Panc1 (cell line): ENCODE measurements around the gene AFG1L. TPM values are rescaled to one million over a fixed set of nuclear protein-coding genes. Genes with fewer than 3 reads are reported as not detected.

Experiments
- ATAC-seq: fragments of 200-7000 bp; cut with Tn5 transposase; 2 replicates; pipeline ENCODE4 v1.9.1; 2020; ENCODE audit warnings: mild to moderate bottlenecking, moderate library complexity
- BruUV-seq: library from RNA; stranded (reverse); fragments of 400-500 nt; replicated peaks from 2 replicates; lab custom pipeline; 2021; lab: Mats Ljungman, UMichigan
- CTCF ChIA-PET: fragments of 300-600 bp; sonication (Branson Sonifier 250); formaldehyde crosslinking; loops from one replicate; lab custom pipeline; 2022; ENCODE audit warnings: antibody characterized with exemption; lab: Charles Lee
- POLR2A ChIA-PET: fragments of 300-600 bp; sonication (Branson Sonifier 250); formaldehyde crosslinking; loops from one replicate; lab custom pipeline; 2022; ENCODE audit warnings: antibody characterized with exemption; lab: Charles Lee
- DNase-seq: peaks from one replicate; pipeline ENCODE4 v3.0.0-alpha.2; 2010; ENCODE audit warnings: low read depth, low spot score
- H3K27ac ChIP-seq: 2 replicates; pipeline ENCODE4 v1.5.1; 2011; ENCODE audit warnings: mild to moderate bottlenecking, low read length, inconsistent platforms
- H3K27me3 ChIP-seq: fragments of 200-500 bp; sonication (Bioruptor generic); 2 replicates; pipeline ENCODE4 v1.6.0; 2014; ENCODE audit warnings: low read length, inconsistent platforms; ENCODE audit not compliant: control insufficient read depth, insufficient read depth
- H3K36me3 ChIP-seq: fragments of 200-500 bp; sonication (Bioruptor generic); 2 replicates; pipeline ENCODE4 v1.5.1; 2014; ENCODE audit warnings: inconsistent platforms, mild to moderate bottlenecking, low read length, moderate library complexity; ENCODE audit not compliant: control insufficient read depth, insufficient read depth
- H3K4me1 ChIP-seq: 2 replicates; pipeline ENCODE4 v1.5.1; 2011; ENCODE audit warnings: inconsistent platforms, mild to moderate bottlenecking, low read length, moderate library complexity; ENCODE audit not compliant: control insufficient read depth, insufficient read depth
- H3K4me3 ChIP-seq, 2 experiments: 2 replicates each; pipeline ENCODE4 v1.5.1; 2011 to 2012; ENCODE audit warnings: low read depth in 2 of 2, low read length in 2 of 2, mild to moderate bottlenecking in 2 of 2, inconsistent platforms in 1 of 2, moderate library complexity in 1 of 2
- H3K9me3 ChIP-seq: fragments of 200-500 bp; sonication (Bioruptor generic); 2 replicates; pipeline ENCODE4 v1.5.1; 2014; ENCODE audit warnings: low read depth, mild to moderate bottlenecking, inconsistent platforms, low read length, moderate library complexity; ENCODE audit not compliant: control insufficient read depth, insufficient read depth
- CTCF ChIP-seq: fragments of 450-650 bp; IDR thresholded peaks from 2 replicates; pipeline ENCODE4 v1.5.1; 2017; ENCODE audit warnings: mild to moderate bottlenecking
- POLR2AphosphoS5 ChIP-seq: IDR thresholded peaks from 2 replicates; pipeline ENCODE4 v1.6.1; 2012; ENCODE audit warnings: mild to moderate bottlenecking, low read depth, low read length, moderate library complexity
- REST ChIP-seq, 2 experiments: IDR thresholded peaks; 2 replicates each; pipeline ENCODE4 v1.6.1; 2011 to 2012; ENCODE audit warnings: low read depth in 2 of 2, control low read depth in 1 of 2, low read length in 1 of 2, mild to moderate bottlenecking in 1 of 2, moderate library complexity in 1 of 2; ENCODE audit not compliant: insufficient read depth in 1 of 2
- SIN3A ChIP-seq: IDR thresholded peaks from 2 replicates; pipeline ENCODE4 v1.6.1; 2012; ENCODE audit warnings: low read depth, mild to moderate bottlenecking, low read length, moderate library complexity, borderline replicate concordance; ENCODE audit not compliant: insufficient read depth
- TCF7L2 ChIP-seq: IDR thresholded peaks from 2 replicates; pipeline ENCODE4 v1.6.1; 2011; ENCODE audit warnings: mild to moderate bottlenecking, low read depth, low read length, inconsistent platforms
- in situ Hi-C: cut with HindIII; loops from 2 replicates; pipeline ENCODE4 v1.10.0; 2016; ENCODE audit warnings: low sequenced_read_pairs, low pct_unique_long_range_greater_than_20kb
- intact Hi-C: fragments of 100-400 bp; cut with micrococcal nuclease; formaldehyde crosslinking; loops from one replicate; pipeline ENCODE4 v1.10.0; 2022; ENCODE audit not compliant: unreplicated experiment
- total RNA-seq: library from RNA; stranded (reverse); gene quantifications from one replicate; pipeline ENCODE4 v1.2.1, GENCODE V29; 2021; ENCODE audit not compliant: unreplicated experiment

AFG1L gene
- total RNA-seq, 1 experiment from 2014 or later: 12.4 TPM

- TF ChIP-seq REST (IDR thresholded peaks at IDR 0.05; ENCODE audit: insufficient read depth in 1 of 2, low read depth in 2 of 2, low read length in 1 of 2) (no peak), TCF7L2 (no peak), POLR2AphosphoS5 (no peak), SIN3A (no peak), CTCF (no peak)
- Histone ChIP-seq H3K4me1 (no peaks in the 10 kb centered on the region), H3K27ac (no peak overlapping the region), H3K27me3 (no peaks in the 10 kb centered on the region), H3K4me3 (no peak overlapping the region), H3K9me3 (no peaks in the 10 kb centered on the region), H3K36me3 (no peaks in the 10 kb centered on the region)
- DNase-seq (no peak), ATAC-seq (no peak)
- ChIA-PET CTCF (no interaction called here), POLR2A (no interaction called here)
- no TSS peak for BruUV-seq
- intact Hi-C loops (no loop called here), in situ Hi-C loops (no loop called here)
Observed at GRCh38 chr6:108423982-108424705, 129.3 kb downstream of the AFG1L start.

- no peaks in the 10 kb centered on the region for H3K27me3 ChIP-seq
- no peaks in the 10 kb centered on the region for H3K4me1 ChIP-seq
- intact Hi-C loops (no loop called here), in situ Hi-C loops (no loop called here)
- DNase-seq (no peak), ATAC-seq (no peak)
- no peak overlapping the region for H3K4me3 ChIP-seq
- H3K9me3 ChIP-seq: no peaks in the 10 kb centered on the region
- TF ChIP-seq TCF7L2 (no peak), POLR2AphosphoS5 (no peak), SIN3A (no peak), REST (IDR thresholded peaks at IDR 0.05; ENCODE audit: insufficient read depth in 1 of 2, low read depth in 2 of 2, low read length in 1 of 2) (no peak)
- no peak overlapping the region for H3K27ac ChIP-seq
- no TSS peak for BruUV-seq
- POLR2A ChIA-PET: interaction anchor here (0.6 to 0.7 kb wide), 2 partner anchors 154 to 335 kb away, joined by 3 to 7 read pairs; no protein-coding TSS in a partner anchor
- CTCF ChIA-PET: no interaction called here
- no peaks in the 10 kb centered on the region for H3K36me3 ChIP-seq
Observed at GRCh38 chr6:108425428-108425827, 130.6 kb downstream of the AFG1L start.
